ENCODE data around the gene SORCS3. TPM values are rescaled to one million over a fixed set of nuclear protein-coding genes. Genes with fewer than 3 reads are reported as not detected.

Gene SORCS3
- total RNA-seq, 1 donor from 2014 or later = 0.26 TPM

GRCh38 chr10:104920476-104920875 lies 279.4 kb downstream of the SORCS3 start:
- H3K9ac ChIP-seq = no peak overlapping the region
- H3K4me1 ChIP-seq = peaks cover 6% of the 10 kb centered on the region
- H3K27ac Mint-ChIP-seq = no peak overlapping the region
- no peaks in the 10 kb centered on the region for H3K36me3 Mint-ChIP-seq
- no peaks in the 10 kb centered on the region for H3K79me2 ChIP-seq (ENCODE audit: low read depth)
- no peaks in the 10 kb centered on the region for H3K9me3 Mint-ChIP-seq
- H3K4me1 Mint-ChIP-seq = no peaks in the 10 kb centered on the region
- no peaks in the 10 kb centered on the region for H3K27me3 Mint-ChIP-seq (ENCODE audit: insufficient read depth, low read depth)
- H3K4me2 ChIP-seq = no peak overlapping the region
- no peaks in the 10 kb centered on the region for H3K36me3 ChIP-seq
- no peak for TF ChIP-seq EZH2phosphoT487 (IDR thresholded peaks at IDR 0.05)
- TF ChIP-seq CTCF (IDR thresholded peaks at IDR 0.05) = no peak
- DNase-seq (ENCODE audit: low spot score) = no peak
- no peaks in the 10 kb centered on the region for H3K9me3 ChIP-seq (ENCODE audit: low read depth)
- H4K20me1 ChIP-seq (ENCODE audit: low read depth) = no peaks in the 10 kb centered on the region
- H3K4me3 ChIP-seq = no peak overlapping the region
- no peaks in the 10 kb centered on the region for H3K27me3 ChIP-seq
- no peak overlapping the region for H3K27ac ChIP-seq
- H3K4me3 Mint-ChIP-seq = no peak overlapping the region
- H2AFZ ChIP-seq (replicated peaks) = no peak overlapping the region
- no peaks in the 10 kb centered on the region for H3F3A ChIP-seq (ENCODE audit: low read depth)

GRCh38 chr10:104921763-104922162 lies 280.7 kb downstream of the SORCS3 start:
- Histone ChIP-seq H3K4me3 (no peak overlapping the region), H3K9me3 (ENCODE audit: low read depth) (no peaks in the 10 kb centered on the region), H3K79me2 (ENCODE audit: low read depth) (no peaks in the 10 kb centered on the region), H3K27ac (no peak overlapping the region), H4K20me1 (ENCODE audit: low read depth) (no peaks in the 10 kb centered on the region), H3K4me2 (no peak overlapping the region), H3K27me3 (no peaks in the 10 kb centered on the region), H2AFZ (replicated peaks) (no peak overlapping the region), H3F3A (ENCODE audit: low read depth) (no peaks in the 10 kb centered on the region), H3K4me1 (peaks cover 6% of the 10 kb centered on the region), H3K9ac (no peak overlapping the region), H3K36me3 (no peaks in the 10 kb centered on the region)
- no peak for DNase-seq (ENCODE audit: low spot score)
- H3K27me3 Mint-ChIP-seq (ENCODE audit: insufficient read depth, low read depth) = no peaks in the 10 kb centered on the region
- H3K27ac Mint-ChIP-seq = no peak overlapping the region
- H3K4me3 Mint-ChIP-seq = no peak overlapping the region
- H3K36me3 Mint-ChIP-seq = no peaks in the 10 kb centered on the region
- H3K9me3 Mint-ChIP-seq = no peaks in the 10 kb centered on the region
- H3K4me1 Mint-ChIP-seq = no peaks in the 10 kb centered on the region
- TF ChIP-seq CTCF (IDR thresholded peaks at IDR 0.05) = no peak
- no peak for TF ChIP-seq EZH2 (IDR thresholded peaks at IDR 0.05)
- no peak for TF ChIP-seq EZH2phosphoT487 (IDR thresholded peaks at IDR 0.05)

DNA sequence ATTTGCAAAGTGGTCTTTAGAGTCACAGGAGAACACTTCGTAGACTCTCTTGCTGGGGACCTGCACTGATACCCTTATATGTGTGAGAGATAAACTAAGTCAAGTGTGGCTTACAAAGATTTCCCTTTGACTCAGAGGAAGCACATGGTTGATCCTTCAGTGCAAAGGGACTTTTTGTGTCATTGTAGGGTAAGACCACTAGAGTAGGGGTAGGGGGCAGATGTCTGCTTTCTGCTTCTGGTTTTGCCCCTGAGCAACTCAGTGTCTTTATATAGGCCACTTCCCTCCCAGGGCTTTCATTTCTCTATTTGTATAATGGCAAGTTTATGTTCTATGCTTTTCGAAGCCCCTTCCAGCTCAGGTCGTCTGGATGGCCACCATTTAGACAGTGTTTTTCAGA lies 281.7 kb downstream of the SORCS3 start:
- Histone ChIP-seq H3K4me1 (peaks cover 6% of the 10 kb centered on the region), H3K9ac (no peak overlapping the region), H3K27me3 (no peaks in the 10 kb centered on the region), H2AFZ (replicated peaks) (no peak overlapping the region), H3K36me3 (no peaks in the 10 kb centered on the region), H3K79me2 (ENCODE audit: low read depth) (no peaks in the 10 kb centered on the region), H3K4me3 (no peak overlapping the region), H4K20me1 (ENCODE audit: low read depth) (no peaks in the 10 kb centered on the region), H3K9me3 (ENCODE audit: low read depth) (no peaks in the 10 kb centered on the region), H3K27ac (no peak overlapping the region), H3F3A (ENCODE audit: low read depth) (no peaks in the 10 kb centered on the region), H3K4me2 (no peak overlapping the region)
- Mint-ChIP-seq H3K27me3 (ENCODE audit: insufficient read depth, low read depth) (peaks cover 2% of the 10 kb centered on the region), H3K27ac (no peak overlapping the region), H3K4me3 (no peak overlapping the region), H3K9me3 (no peaks in the 10 kb centered on the region), H3K4me1 (no peaks in the 10 kb centered on the region), H3K36me3 (no peaks in the 10 kb centered on the region)
- TF ChIP-seq EZH2phosphoT487 (IDR thresholded peaks at IDR 0.05) = no peak
- no peak for TF ChIP-seq CTCF (IDR thresholded peaks at IDR 0.05)
- no peak for TF ChIP-seq EZH2 (IDR thresholded peaks at IDR 0.05)
- no peak for DNase-seq (ENCODE audit: low spot score)

DNA sequence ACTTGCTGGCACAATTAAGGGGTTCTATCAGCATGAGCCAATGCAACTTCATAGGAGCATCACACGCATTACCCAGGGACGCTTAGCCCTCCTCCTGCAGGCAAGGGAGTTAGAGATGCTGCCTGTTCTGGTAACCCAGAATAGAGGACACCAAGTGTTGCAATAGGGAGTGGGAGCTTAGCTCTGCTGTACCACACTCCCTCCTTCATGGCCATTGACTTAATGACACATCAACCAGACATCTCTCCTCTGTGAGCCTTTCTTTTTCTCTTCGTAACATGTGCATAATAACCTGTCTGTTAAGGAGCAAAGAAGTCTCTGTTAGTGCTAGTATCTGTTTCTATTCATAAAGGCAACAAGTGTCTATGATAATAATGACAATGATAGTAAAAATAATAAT lies 282.4 kb downstream of the SORCS3 start:
- Histone ChIP-seq H4K20me1 (ENCODE audit: low read depth) (no peaks in the 10 kb centered on the region), H3K27ac (no peak overlapping the region), H2AFZ (replicated peaks) (no peak overlapping the region), H3K79me2 (ENCODE audit: low read depth) (no peaks in the 10 kb centered on the region), H3K4me2 (no peak overlapping the region), H3K4me3 (no peak overlapping the region), H3K9ac (no peak overlapping the region), H3K4me1 (peaks cover 6% of the 10 kb centered on the region), H3K27me3 (no peaks in the 10 kb centered on the region), H3F3A (ENCODE audit: low read depth) (no peaks in the 10 kb centered on the region), H3K36me3 (no peaks in the 10 kb centered on the region), H3K9me3 (ENCODE audit: low read depth) (no peaks in the 10 kb centered on the region)
- TF ChIP-seq EZH2 (IDR thresholded peaks at IDR 0.05) = no peak
- TF ChIP-seq EZH2phosphoT487 (IDR thresholded peaks at IDR 0.05) = no peak
- TF ChIP-seq CTCF (IDR thresholded peaks at IDR 0.05) = no peak
- H3K27me3 Mint-ChIP-seq (ENCODE audit: insufficient read depth, low read depth) = peaks cover 2% of the 10 kb centered on the region
- no peaks in the 10 kb centered on the region for H3K4me1 Mint-ChIP-seq
- no peaks in the 10 kb centered on the region for H3K9me3 Mint-ChIP-seq
- no peak for DNase-seq (ENCODE audit: low spot score)
- H3K27ac Mint-ChIP-seq = no peak overlapping the region
- no peaks in the 10 kb centered on the region for H3K36me3 Mint-ChIP-seq
- no peak overlapping the region for H3K4me3 Mint-ChIP-seq

All from neural progenitor cell (in vitro differentiated cells).